H1 (cell line): Measurements from ENCODE around the gene ZNF654. TPM values are rescaled to one million over a fixed set of nuclear protein-coding genes. Genes with fewer than 3 reads are reported as not detected.

ENCODE experiments used
- CTCF ChIA-PET: fragments of 300-600 bp; sonication (Branson Sonifier 250); formaldehyde crosslinking; loops from one replicate; lab custom pipeline; 2021; ENCODE audit not compliant: partially characterized antibody; lab: Charles Lee
- POLR2A ChIA-PET: fragments of 300-600 bp; sonication (Branson Sonifier 250); formaldehyde crosslinking; loops from one replicate; lab custom pipeline; 2021; ENCODE audit warnings: inconsistent platforms; ENCODE audit not compliant: partially characterized antibody; lab: Charles Lee
- DNase-seq, 2 experiments: peaks; one replicate each; pipeline versions ENCODE4 v3.0.0 to v3.0.0-alpha.2; 2010 to 2022; ENCODE audit warnings: low spot score in 2 of 2, low read depth in 1 of 2, mixed read lengths in 1 of 2
- FAIRE-seq: peaks from 2 replicates; lab custom pipeline; 2011; peaks lifted over from hg19 to GRCh38; lab: Jason Lieb, UNC
- H2AFZ ChIP-seq: 2 replicates; pipeline ENCODE4 v1.8.1; 2012; ENCODE audit warnings: low read length, inconsistent platforms
- H2AK5ac ChIP-seq: 2 replicates; pipeline ENCODE4 v1.6.1; 2013; ENCODE audit warnings: low read depth, low read length
- H2BK120ac ChIP-seq: replicated peaks from 2 replicates; pipeline ENCODE3; 2013; ENCODE audit warnings: low read depth, low read length, inconsistent platforms
- H2BK12ac ChIP-seq: 2 replicates; pipeline ENCODE4 v1.6.1; 2013; ENCODE audit warnings: low read depth, low read length
- H2BK15ac ChIP-seq: 2 replicates; pipeline ENCODE4 v1.6.1; 2013; ENCODE audit warnings: low read length
- H2BK20ac ChIP-seq: 2 replicates; pipeline ENCODE4 v1.6.1; 2013; ENCODE audit warnings: low read length
- H2BK5ac ChIP-seq: 2 replicates; pipeline ENCODE4 v1.6.1; 2013; ENCODE audit warnings: low read depth, low read length
- H3K14ac ChIP-seq: 2 replicates; pipeline ENCODE4 v1.6.1; 2013; ENCODE audit warnings: inconsistent platforms; ENCODE audit not compliant: insufficient read length
- H3K18ac ChIP-seq: 2 replicates; pipeline ENCODE4 v1.6.1; 2013; ENCODE audit warnings: low read length; ENCODE audit errors: extremely low read depth
- H3K23ac ChIP-seq: 2 replicates; pipeline ENCODE4 v1.6.1; 2013; ENCODE audit warnings: inconsistent platforms; ENCODE audit not compliant: insufficient read length
- H3K23me2 ChIP-seq: 2 replicates; pipeline ENCODE4 v1.6.1; 2013; ENCODE audit warnings: low read depth, low read length
- H3K27ac ChIP-seq: 2 replicates; pipeline ENCODE4 v1.6.1; 2011; ENCODE audit warnings: low read depth, low read length, inconsistent platforms
- H3K27me3 ChIP-seq, 4 experiments: replicated peaks in 1 of 4; 1 replicate in 1 of 4; 2 replicates in 3 of 4; pipeline versions ENCODE4 v1.6.1 to v1.8.1; 2011 to 2013; ENCODE audit warnings: low read length in 3 of 4, mild to moderate bottlenecking in 3 of 4, inconsistent platforms in 2 of 4, mixed read lengths in 2 of 4, moderate library complexity in 1 of 4; ENCODE audit not compliant: control insufficient read depth in 3 of 4, insufficient read depth in 3 of 4; ENCODE audit errors: extremely low read depth in 1 of 4
- H3K36me3 ChIP-seq, 4 experiments: 2 replicates each; pipeline versions ENCODE4 v1.6.1 to v1.8.1; 2011 to 2013; ENCODE audit warnings: mild to moderate bottlenecking in 4 of 4, low read length in 3 of 4, moderate library complexity in 2 of 4, control low read depth in 1 of 4, inconsistent platforms in 1 of 4; ENCODE audit not compliant: insufficient read depth in 4 of 4, control insufficient read depth in 2 of 4
- H3K4ac ChIP-seq: replicated peaks from 2 replicates; pipeline ENCODE3; 2013; ENCODE audit warnings: low read length, low read depth, mixed read lengths, inconsistent platforms; ENCODE audit not compliant: insufficient read length
- H3K4me1 ChIP-seq, 4 experiments: replicated peaks in 1 of 4; 1 replicate in 1 of 4; 2 replicates in 3 of 4; pipeline versions ENCODE4 v1.6.1 to v1.8.1; 2011 to 2013; ENCODE audit warnings: low read length in 3 of 4, inconsistent platforms in 2 of 4, mixed read lengths in 1 of 4; ENCODE audit not compliant: insufficient read depth in 4 of 4, control insufficient read depth in 3 of 4
- H3K4me2 ChIP-seq, 2 experiments: 2 replicates each; pipeline versions ENCODE4 v1.6.1 to v1.8.1; 2011 to 2013; ENCODE audit warnings: low read depth in 2 of 2, low read length in 2 of 2, control low read depth in 1 of 2, inconsistent platforms in 1 of 2, mild to moderate bottlenecking in 1 of 2; ENCODE audit not compliant: insufficient read depth in 1 of 2
- H3K4me3 ChIP-seq, 4 experiments: fragments of 200-600, 300-600 bp in 1 of 4; sonication (generic), shearing (Covaris generic), sonication (Bioruptor Twin) in 1 of 4; 2 replicates each; pipeline versions ENCODE4 v1.5.1 to v1.8.1; 2011 to 2016; ENCODE audit warnings: low read length in 4 of 4, low read depth in 3 of 4, control low read depth in 2 of 4, inconsistent platforms in 2 of 4, mild to moderate bottlenecking in 2 of 4, mixed read lengths in 1 of 4, moderate library complexity in 1 of 4; ENCODE audit not compliant: insufficient read depth in 2 of 4; ENCODE audit errors: extremely low read depth in 1 of 4
- H3K56ac ChIP-seq: replicated peaks from 2 replicates; pipeline ENCODE3; 2013; ENCODE audit warnings: low read depth, mild to moderate bottlenecking, mixed read lengths, low read length, inconsistent platforms; ENCODE audit not compliant: insufficient read length
- H3K79me1 ChIP-seq: 2 replicates; pipeline ENCODE4 v1.6.1; 2013; ENCODE audit warnings: low read depth, low read length, control low read depth
- H3K79me2 ChIP-seq, 2 experiments: 2 replicates each; pipeline versions ENCODE4 v1.6.1 to v1.8.1; 2012 to 2013; ENCODE audit warnings: low read length in 2 of 2, mild to moderate bottlenecking in 2 of 2, inconsistent platforms in 1 of 2; ENCODE audit not compliant: insufficient read depth in 2 of 2, control insufficient read depth in 1 of 2
- H3K9ac ChIP-seq, 4 experiments: replicated peaks in 1 of 4; 1 replicate in 1 of 4; 2 replicates in 3 of 4; pipeline versions ENCODE4 v1.6.1 to v1.8.1; 2011 to 2013; ENCODE audit warnings: low read depth in 3 of 4, low read length in 3 of 4, control low read depth in 2 of 4, mild to moderate bottlenecking in 2 of 4, moderate library complexity in 2 of 4, inconsistent platforms in 1 of 4; ENCODE audit errors: extremely low read depth in 1 of 4
- H3K9me3 ChIP-seq, 2 experiments: 2 replicates each; pipeline versions ENCODE4 v1.6.1 to v1.8.1; 2012 to 2013; ENCODE audit warnings: mild to moderate bottlenecking in 2 of 2, moderate library complexity in 2 of 2, control low read depth in 1 of 2, inconsistent platforms in 1 of 2, low read depth in 1 of 2, low read length in 1 of 2, mixed read lengths in 1 of 2; ENCODE audit not compliant: insufficient read depth in 2 of 2
- H4K20me1 ChIP-seq, 2 experiments: replicated peaks in 1 of 2; 2 replicates each; pipeline versions ENCODE3 to v1.8.1; 2011 to 2013; ENCODE audit warnings: inconsistent platforms in 2 of 2, low read length in 2 of 2, mild to moderate bottlenecking in 1 of 2; ENCODE audit not compliant: insufficient read depth in 2 of 2, control insufficient read depth in 1 of 2
- H4K5ac ChIP-seq: 2 replicates; pipeline ENCODE4 v1.6.1; 2013; ENCODE audit warnings: low read length, low read depth, mixed read lengths, inconsistent platforms; ENCODE audit not compliant: insufficient read length
- H4K8ac ChIP-seq: 2 replicates; pipeline ENCODE4 v1.8.0; 2013; ENCODE audit warnings: mild to moderate bottlenecking, moderate library complexity, low read length, inconsistent platforms; ENCODE audit not compliant: insufficient read depth; ENCODE audit errors: extremely low read depth
- H4K91ac ChIP-seq: replicated peaks from 2 replicates; pipeline ENCODE3; 2013; ENCODE audit warnings: low read length, mixed read lengths, inconsistent platforms; ENCODE audit not compliant: insufficient read length
- ATF3 ChIP-seq: IDR thresholded peaks from 2 replicates; pipeline ENCODE4 v1.6.1; 2011; ENCODE audit warnings: low read depth, mild to moderate bottlenecking, low read length; ENCODE audit not compliant: insufficient read depth
- E2F6 ChIP-seq: IDR thresholded peaks from 2 replicates; pipeline ENCODE4 v1.6.1; 2012; ENCODE audit warnings: inconsistent platforms
- MAFK ChIP-seq: IDR thresholded peaks from 2 replicates; pipeline ENCODE4 v1.6.1; 2012; ENCODE audit warnings: low read depth, mild to moderate bottlenecking, improper control_type of control experiment, low read length
- TEAD4 ChIP-seq: IDR thresholded peaks from 2 replicates; pipeline ENCODE4 v1.6.1; 2012; ENCODE audit warnings: low read depth, low read length, inconsistent platforms, mixed read lengths
- USF2 ChIP-seq: IDR thresholded peaks from 2 replicates; pipeline ENCODE4 v1.6.1; 2011; ENCODE audit warnings: low read length, improper control_type of control experiment
- polyA plus RNA-seq, 7 experiments: library from polyadenylated mRNA; depleted of rRNA in 3 of 7; stranded (reverse) in 5 of 7; unstranded in 2 of 7; fragments of >200 nt in 5 of 7; fragments of 200-250 nt in 2 of 7; gene quantifications; 1 replicate in 5 of 7; 2 replicates in 1 of 7; 4 replicates in 1 of 7; pipeline versions ENCODE4 v1.2.1 to v1.2.3, GENCODE V29; 2011 to 2013; ENCODE audit warnings: missing spikeins in 2 of 7, mixed read lengths in 2 of 7
- total RNA-seq: library from RNA; stranded (reverse); fragmentation: NEBNext Ultra II Directional; extraction: Animal tissue kit (Norgen Biotek cat#: 25700); gene quantifications from 2 replicates; pipeline ENCODE4 v1.2.1, GENCODE V29; 2021

ZNF654 gene
- total and polyA plus RNA-seq, 2 of the 8 experiments (the other 6 are each of a cell fraction or from before 2014, with no cell fraction given) = 0.47 to 5.3 TPM

- no peak for FAIRE-seq
- Histone ChIP-seq H3K56ac (no peak overlapping the region), H2AFZ (no peak overlapping the region), H3K23ac (no peak overlapping the region), H3K4ac (no peak overlapping the region), H3K36me3 (peaks cover 0 to 5% (median 2%) of the 10 kb centered on the region in 4 experiments; a peak in 2 of 8 replicates), H2AK5ac (no peak overlapping the region), H3K4me2 (no peak overlapping the region), H3K79me2 (peaks cover 0 to 3% of the 10 kb centered on the region in 2 experiments; a peak in 2 of 4 replicates), H3K27me3 (no peaks in the 10 kb centered on the region), H3K27ac (no peak overlapping the region), H3K23me2 (no peaks in the 10 kb centered on the region), H4K91ac (no peak overlapping the region), H4K8ac (no peak overlapping the region), H2BK12ac (no peak overlapping the region), H4K5ac (no peak overlapping the region), H3K79me1 (no peaks in the 10 kb centered on the region), H2BK20ac (no peak overlapping the region), H4K20me1 (peaks cover 0 to 1% of the 10 kb centered on the region in 2 experiments), H2BK15ac (no peak overlapping the region), H2BK5ac (no peak overlapping the region), H3K18ac (no peak overlapping the region), H3K9me3 (no peaks in the 10 kb centered on the region), H3K14ac (no peak overlapping the region), H3K4me1 (no peaks in the 10 kb centered on the region), H3K4me3 (no peak overlapping the region), H2BK120ac (no peak overlapping the region), H3K9ac (no peak overlapping the region)
- CTCF ChIA-PET = interaction anchor here (1.4 to 2.2 kb wide), 2 partner anchors 21 kb away, joined by 4 to 10 read pairs; no protein-coding TSS in a partner anchor
- POLR2A ChIA-PET = no interaction called here
- no peak for DNase-seq
- TF ChIP-seq TEAD4 (no peak), E2F6 (no peak), USF2 (no peak), MAFK (no peak), ATF3 (no peak)
Measured at GRCh38 chr3:88092270-88092669, 33.2 kb downstream of the ZNF654 start.
